T-helper 1 cell treated with Interleukin-12 subunit alpha and Interleukin-12 subunit beta and Interleukin-4 antibody, amounts not matched to agents 30 μg/mL and 1 μg/mL, for 36 hours (primary cell): ENCODE data around the gene HACD2.

Source experiments
- H3K27ac Mint-ChIP-seq: one replicate; pipeline ENCODE4 v1.8.0; 2021; ENCODE audit warnings: mild to moderate bottlenecking, mixed read lengths
- H3K27me3 Mint-ChIP-seq: one replicate; pipeline ENCODE4 v1.8.0; 2021; ENCODE audit warnings: low read depth, mixed read lengths
- H3K36me3 Mint-ChIP-seq: one replicate; pipeline ENCODE4 v1.8.0; 2021; ENCODE audit warnings: low read depth, mixed read lengths
- H3K4me1 Mint-ChIP-seq: one replicate; pipeline ENCODE4 v1.8.0; 2021; ENCODE audit warnings: low read depth, mixed read lengths
- H3K4me3 Mint-ChIP-seq: one replicate; pipeline ENCODE4 v1.8.0; 2021; ENCODE audit warnings: mild to moderate bottlenecking, moderate library complexity, mixed read lengths
- H3K9me3 Mint-ChIP-seq: one replicate; pipeline ENCODE4 v1.8.0; 2021; ENCODE audit warnings: mixed read lengths

HACD2 gene

GRCh38 chr3:123568875-123569274, 16.0 kb downstream of the HACD2 start:
- Mint-ChIP-seq H3K27me3 (no peaks in the 10 kb centered on the region), H3K9me3 (no peaks in the 10 kb centered on the region), H3K27ac (no peak overlapping the region), H3K4me1 (no peaks in the 10 kb centered on the region), H3K4me3 (no peak overlapping the region), H3K36me3 (peaks cover 5% of the 10 kb centered on the region)

- Mint-ChIP-seq H3K27ac (no peak overlapping the region), H3K4me1 (no peaks in the 10 kb centered on the region), H3K9me3 (no peaks in the 10 kb centered on the region), H3K4me3 (no peak overlapping the region), H3K36me3 (peaks cover 5% of the 10 kb centered on the region), H3K27me3 (no peaks in the 10 kb centered on the region)
Observed at GRCh38 chr3:123568034-123568433, 16.8 kb downstream of the HACD2 start.

GRCh38 chr3:123564056-123564455, 20.8 kb downstream of the HACD2 start:
- Mint-ChIP-seq H3K27ac (no peak overlapping the region), H3K4me3 (no peak overlapping the region), H3K4me1 (no peaks in the 10 kb centered on the region), H3K36me3 (peaks cover 5% of the 10 kb centered on the region), H3K9me3 (no peaks in the 10 kb centered on the region), H3K27me3 (no peaks in the 10 kb centered on the region)

- Mint-ChIP-seq H3K27ac (no peak overlapping the region), H3K4me3 (no peak overlapping the region), H3K27me3 (no peaks in the 10 kb centered on the region), H3K36me3 (no peaks in the 10 kb centered on the region), H3K9me3 (no peaks in the 10 kb centered on the region), H3K4me1 (no peaks in the 10 kb centered on the region)
Observed at GRCh38 chr3:123562547-123562946, 22.3 kb downstream of the HACD2 start.

GRCh38 chr3:123561188-123561587, 23.7 kb downstream of the HACD2 start:
- no peak overlapping the region for H3K4me3 Mint-ChIP-seq
- H3K27ac Mint-ChIP-seq = no peak overlapping the region
- H3K9me3 Mint-ChIP-seq = no peaks in the 10 kb centered on the region
- peaks cover 1% of the 10 kb centered on the region for H3K36me3 Mint-ChIP-seq
- H3K27me3 Mint-ChIP-seq = no peaks in the 10 kb centered on the region
- H3K4me1 Mint-ChIP-seq = no peaks in the 10 kb centered on the region

GRCh38 chr3:123559040-123559861, 25.6 kb downstream of the HACD2 start:
- H3K4me3 Mint-ChIP-seq = no peak overlapping the region
- no peak overlapping the region for H3K27ac Mint-ChIP-seq
- H3K36me3 Mint-ChIP-seq = peaks cover 7% of the 10 kb centered on the region
- H3K4me1 Mint-ChIP-seq = no peaks in the 10 kb centered on the region
- H3K9me3 Mint-ChIP-seq = peaks cover 11% of the 10 kb centered on the region
- no peaks in the 10 kb centered on the region for H3K27me3 Mint-ChIP-seq

GRCh38 chr3:123553536-123553935, 31.3 kb downstream of the HACD2 start:
- H3K4me1 Mint-ChIP-seq = peaks cover 2% of the 10 kb centered on the region
- H3K36me3 Mint-ChIP-seq = peaks cover 18% of the 10 kb centered on the region
- no peak overlapping the region for H3K27ac Mint-ChIP-seq
- no peak overlapping the region for H3K4me3 Mint-ChIP-seq
- H3K9me3 Mint-ChIP-seq = peaks cover 15% of the 10 kb centered on the region
- no peaks in the 10 kb centered on the region for H3K27me3 Mint-ChIP-seq

GRCh38 chr3:123552768-123553167, 32.1 kb downstream of the HACD2 start:
- peaks cover 2% of the 10 kb centered on the region for H3K4me1 Mint-ChIP-seq
- peaks cover 18% of the 10 kb centered on the region for H3K36me3 Mint-ChIP-seq
- no peaks in the 10 kb centered on the region for H3K27me3 Mint-ChIP-seq
- no peak overlapping the region for H3K27ac Mint-ChIP-seq
- peaks cover 15% of the 10 kb centered on the region for H3K9me3 Mint-ChIP-seq
- no peak overlapping the region for H3K4me3 Mint-ChIP-seq

GRCh38 chr3:123552095-123552714, 32.6 kb downstream of the HACD2 start:
- H3K9me3 Mint-ChIP-seq = peaks cover 15% of the 10 kb centered on the region
- H3K27ac Mint-ChIP-seq = no peak overlapping the region
- H3K27me3 Mint-ChIP-seq = no peaks in the 10 kb centered on the region
- peaks cover 2% of the 10 kb centered on the region for H3K4me1 Mint-ChIP-seq
- H3K36me3 Mint-ChIP-seq = peaks cover 17% of the 10 kb centered on the region
- no peak overlapping the region for H3K4me3 Mint-ChIP-seq

GRCh38 chr3:123547881-123548519, 36.9 kb downstream of the HACD2 start:
- Mint-ChIP-seq H3K36me3 (peaks cover 9% of the 10 kb centered on the region), H3K27me3 (no peaks in the 10 kb centered on the region), H3K9me3 (peaks cover 4% of the 10 kb centered on the region), H3K4me3 (no peak overlapping the region), H3K27ac (no peak overlapping the region), H3K4me1 (peaks cover 2% of the 10 kb centered on the region)

GRCh38 chr3:123546133-123546755, 38.6 kb downstream of the HACD2 start:
- H3K36me3 Mint-ChIP-seq = peaks cover 9% of the 10 kb centered on the region
- H3K9me3 Mint-ChIP-seq = no peaks in the 10 kb centered on the region
- H3K4me1 Mint-ChIP-seq = no peaks in the 10 kb centered on the region
- no peaks in the 10 kb centered on the region for H3K27me3 Mint-ChIP-seq
- H3K27ac Mint-ChIP-seq = no peak overlapping the region
- no peak overlapping the region for H3K4me3 Mint-ChIP-seq

GRCh38 chr3:123543950-123544349, 40.9 kb downstream of the HACD2 start:
- peaks cover 2% of the 10 kb centered on the region for H3K4me1 Mint-ChIP-seq
- H3K9me3 Mint-ChIP-seq = no peaks in the 10 kb centered on the region
- H3K36me3 Mint-ChIP-seq = no peaks in the 10 kb centered on the region
- no peaks in the 10 kb centered on the region for H3K27me3 Mint-ChIP-seq
- H3K27ac Mint-ChIP-seq = no peak overlapping the region
- H3K4me3 Mint-ChIP-seq = no peak overlapping the region

- no peak overlapping the region for H3K4me3 Mint-ChIP-seq
- H3K27me3 Mint-ChIP-seq = no peaks in the 10 kb centered on the region
- no peak overlapping the region for H3K27ac Mint-ChIP-seq
- H3K9me3 Mint-ChIP-seq = no peaks in the 10 kb centered on the region
- peaks cover 2% of the 10 kb centered on the region for H3K4me1 Mint-ChIP-seq
- no peaks in the 10 kb centered on the region for H3K36me3 Mint-ChIP-seq
Observed at GRCh38 chr3:123540285-123540684, 44.6 kb downstream of the HACD2 start.

- H3K27ac Mint-ChIP-seq = no peak overlapping the region
- no peaks in the 10 kb centered on the region for H3K36me3 Mint-ChIP-seq
- H3K4me3 Mint-ChIP-seq = no peak overlapping the region
- H3K4me1 Mint-ChIP-seq = peaks cover 2% of the 10 kb centered on the region
- no peaks in the 10 kb centered on the region for H3K27me3 Mint-ChIP-seq
- H3K9me3 Mint-ChIP-seq = no peaks in the 10 kb centered on the region
Observed at GRCh38 chr3:123536153-123536895, 48.5 kb downstream of the HACD2 start.
